Measurements from ENCODE around the gene NCS1.

- TF ChIP-seq CTCF (conservative IDR thresholded peaks at IDR 0.05; ENCODE audit: low read depth, low read length) (no peak), EZH2 (IDR thresholded peaks at IDR 0.05; ENCODE audit: borderline replicate concordance, low read depth, low read length, poor library complexity, severe bottlenecking) (no peak)
Observed at GRCh38 chr9:130225071-130225470, 52.9 kb downstream of the NCS1 start.
